ENCODE data around the gene LRRC75A. TPM values are rescaled to one million over a fixed set of nuclear protein-coding genes. Genes with fewer than 3 reads are reported as not detected.

The LRRC75A gene
- total RNA-seq, 4 donors from 2014 or later: 0.11 to 0.38 TPM; not detected in 2

DNA sequence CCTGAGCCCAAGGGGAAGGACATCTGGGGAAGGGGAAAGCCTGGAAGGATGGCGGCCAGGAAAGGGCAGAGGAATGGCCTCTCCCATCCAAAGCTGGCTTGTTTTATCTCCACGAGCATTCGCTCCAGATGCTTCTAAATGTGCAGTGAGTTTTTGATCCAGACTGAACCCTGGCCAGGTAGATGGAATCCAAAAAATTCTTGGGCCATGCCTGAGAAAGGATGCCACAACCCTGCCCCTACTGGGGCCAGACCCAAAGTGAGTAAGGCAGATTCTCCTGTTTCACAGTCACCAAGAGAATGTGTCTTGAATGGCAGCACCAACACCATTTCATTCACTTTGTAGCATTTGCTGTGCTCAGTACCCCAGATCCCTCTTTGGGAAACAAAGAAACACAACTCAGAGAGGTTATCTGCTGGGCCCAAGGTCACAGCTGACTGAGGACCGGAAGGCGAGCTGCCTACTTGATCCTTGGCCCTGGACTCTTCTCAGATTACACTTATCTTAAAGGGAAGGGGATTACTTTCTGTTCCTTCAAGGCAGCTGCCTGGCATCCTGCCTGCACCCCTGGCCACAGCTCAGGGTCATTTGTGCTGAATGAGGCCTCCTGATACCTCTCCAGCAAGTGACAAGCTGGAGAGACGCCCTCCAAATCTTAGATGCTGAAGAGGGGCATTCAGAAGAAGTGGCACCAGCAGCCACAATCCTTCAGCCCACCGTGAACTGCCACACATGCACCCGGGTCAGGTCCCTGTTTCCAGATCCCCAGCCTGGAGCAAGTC lies 3.6 kb downstream of the LRRC75A start:
- WGBS, 2 donors: 82 to 86% methylated on average over 2 to 7 of the region's 8 CpGs
- Histone ChIP-seq H3K36me3 (no peaks in the 10 kb centered on the region), H3K9me3 (no peaks in the 10 kb centered on the region), H3K4me1 (peaks cover 15 to 50% (median 22%) of the 10 kb centered on the region in 3 donors), H3K4me3 (no peak overlapping the region), H3K27me3 (peaks cover 0 to 47% (median 0%) of the 10 kb centered on the region in 4 donors), H3K27ac (no peak overlapping the region)
- TF ChIP-seq POLR2A (IDR thresholded peaks at IDR 0.05): no peak
- no peak for TF ChIP-seq CTCF (IDR thresholded peaks at IDR 0.05)
- intact Hi-C loops (cut with DNase I): no loop called here
- DNase-seq: no peak

DNA sequence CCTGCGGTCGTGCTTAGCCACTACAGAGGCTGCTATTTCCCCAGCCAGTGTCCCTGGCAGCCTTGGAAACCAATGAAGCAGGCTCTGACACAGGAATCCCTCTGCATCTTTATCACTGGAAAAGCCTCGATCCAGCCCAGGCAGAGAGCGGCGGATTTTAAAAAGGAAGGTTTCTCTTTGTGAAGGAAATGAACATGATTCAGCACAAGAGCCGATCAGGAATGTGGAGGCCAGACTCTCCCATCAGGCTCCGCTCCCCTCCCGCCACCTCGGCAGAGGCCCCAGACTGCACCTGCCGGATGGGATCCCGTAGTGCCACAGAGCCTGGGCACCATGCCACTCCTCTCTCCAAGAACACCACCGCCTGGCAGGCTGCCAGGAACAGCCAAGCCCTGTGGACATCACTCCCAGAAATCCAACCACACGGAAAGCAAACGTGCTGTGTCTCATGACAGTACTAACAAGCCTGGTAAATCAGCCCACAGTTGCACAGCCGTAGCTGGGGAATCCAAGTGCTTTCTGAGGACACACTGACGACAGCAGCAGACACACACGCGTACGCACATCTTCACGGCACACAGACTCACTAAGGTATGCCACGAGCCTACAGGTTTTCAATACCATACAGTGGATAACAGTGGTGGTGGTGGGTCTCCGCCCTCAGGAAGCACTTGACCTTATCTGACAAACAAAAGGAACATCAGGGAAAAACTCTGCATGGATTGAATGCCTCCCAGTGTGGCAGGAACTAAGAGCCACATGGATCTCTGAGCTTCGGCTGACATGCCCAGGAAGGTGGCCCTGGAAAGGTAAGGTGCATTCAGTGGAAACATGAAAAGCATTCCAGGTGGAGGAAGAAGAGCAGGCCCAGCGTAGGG lies 5.4 kb downstream of the LRRC75A start:
- Histone ChIP-seq H3K9me3 (no peaks in the 10 kb centered on the region), H3K36me3 (no peaks in the 10 kb centered on the region), H3K27me3 (peaks cover 0 to 34% (median 0%) of the 10 kb centered on the region in 4 donors), H3K4me1 (peaks cover 8 to 43% (median 22%) of the 10 kb centered on the region in 3 donors), H3K4me3 (peak overlapping the region in 2 of 4 donors; percentile 18 to 48), H3K27ac (peak overlapping the region; percentile 23 to 84 (median 60))
- 39 to 50% methylated on average over 10 to 11 of the region's 24 CpGs for WGBS, 2 donors
- no peak for TF ChIP-seq CTCF (IDR thresholded peaks at IDR 0.05)
- TF ChIP-seq POLR2A (IDR thresholded peaks at IDR 0.05): no peak
- DNase-seq: no peak
- intact Hi-C loops (cut with DNase I): no loop called here

DNA sequence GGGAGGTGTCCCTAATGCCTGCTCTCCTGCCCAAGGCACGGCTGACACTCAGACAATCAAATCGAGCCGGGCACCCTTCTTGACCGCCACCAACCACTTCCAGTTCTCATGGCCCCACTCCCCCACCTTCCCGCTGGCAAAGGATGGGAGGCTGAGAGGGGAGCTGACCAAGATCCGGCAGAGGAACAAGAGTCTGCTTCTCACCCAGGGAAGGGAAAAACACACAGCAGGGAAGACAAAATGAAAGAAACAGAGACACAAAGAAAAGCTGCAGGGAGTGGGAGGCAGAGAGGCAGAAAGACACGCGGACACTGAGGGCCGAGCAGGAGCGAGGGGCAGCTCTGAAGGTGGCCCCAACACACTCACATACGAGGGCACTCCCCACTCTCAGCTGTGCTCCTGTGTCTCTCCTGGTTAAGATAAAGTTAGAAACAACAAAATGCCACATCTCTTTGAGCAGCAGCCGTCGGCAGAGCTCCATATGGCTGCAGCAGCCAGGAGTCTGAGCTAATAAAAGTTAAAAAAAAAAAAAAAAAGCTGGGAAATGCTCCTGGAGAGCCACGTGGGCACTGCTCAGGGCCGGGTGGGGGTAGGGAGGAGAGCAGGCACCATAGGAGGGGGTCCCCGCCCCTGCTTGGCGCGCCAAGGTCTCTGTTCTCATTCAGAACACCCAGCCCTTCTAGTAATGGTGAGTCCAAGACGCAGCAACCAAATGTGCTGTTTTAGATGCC lies 7.4 kb downstream of the LRRC75A start:
- TF ChIP-seq CTCF (IDR thresholded peaks at IDR 0.05): no peak
- TF ChIP-seq POLR2A (IDR thresholded peaks at IDR 0.05): no peak
- no peak for DNase-seq
- no peak overlapping the region for H3K27ac ChIP-seq
- no peaks in the 10 kb centered on the region for H3K9me3 ChIP-seq
- WGBS, 2 donors: 73 to 74% methylated on average over 17 to 19 of the region's 19 CpGs
- H3K27me3 ChIP-seq: peaks cover 0 to 14% (median 0%) of the 10 kb centered on the region in 4 donors
- H3K36me3 ChIP-seq: no peaks in the 10 kb centered on the region
- H3K4me3 ChIP-seq: no peak overlapping the region
- H3K4me1 ChIP-seq: peaks cover 0 to 30% (median 17%) of the 10 kb centered on the region in 3 donors
- intact Hi-C loops (cut with DNase I): no loop called here

DNA sequence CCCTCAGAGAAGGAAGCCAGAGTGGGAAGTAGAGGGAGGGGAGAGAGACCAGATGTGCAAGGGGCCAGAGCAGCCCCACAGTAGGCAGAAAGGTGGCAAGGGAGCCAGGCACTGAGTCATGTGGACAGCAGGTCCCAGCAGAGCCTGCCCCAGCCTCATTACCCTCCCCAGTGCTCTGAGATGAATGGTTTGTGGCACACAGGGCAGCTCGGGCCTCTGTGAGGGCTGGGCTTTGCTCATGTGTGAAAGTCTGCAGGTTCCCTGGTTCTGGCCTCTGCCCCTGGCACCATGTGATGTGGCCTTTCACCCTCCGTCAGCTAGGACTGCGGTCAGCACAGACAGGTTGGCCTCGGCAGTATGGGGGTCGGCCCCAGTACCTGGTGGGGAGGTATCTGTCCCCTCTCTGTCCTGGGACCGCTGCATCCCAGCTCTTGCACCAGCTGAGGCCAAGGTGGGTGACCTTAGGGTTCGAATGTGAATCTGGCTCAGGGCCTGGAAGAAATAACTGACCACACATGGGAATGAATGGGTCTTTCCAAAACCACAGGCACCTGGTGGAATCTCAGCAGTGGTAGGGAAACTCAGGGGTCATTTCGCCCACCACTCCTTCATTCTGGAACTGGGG lies 8.9 kb downstream of the LRRC75A start:
- DNase-seq: no peak

More for the DNA sequence above, 8.9 kb downstream of the LRRC75A start:
- TF ChIP-seq POLR2A (IDR thresholded peaks at IDR 0.05) (no peak), CTCF (IDR thresholded peaks at IDR 0.05) (no peak)
- WGBS, 2 donors: 70 to 80% methylated on average over 1 to 2 of the region's 8 CpGs
- Histone ChIP-seq H3K27ac (no peak overlapping the region), H3K4me1 (peaks cover 0 to 33% (median 17%) of the 10 kb centered on the region in 3 donors), H3K9me3 (no peaks in the 10 kb centered on the region), H3K4me3 (no peak overlapping the region), H3K36me3 (no peaks in the 10 kb centered on the region), H3K27me3 (peaks cover 0 to 4% (median 0%) of the 10 kb centered on the region in 4 donors)
- intact Hi-C loops (cut with DNase I): no loop called here
